ENCODE data around the gene DDX39B.

Gene DDX39B

DNA sequence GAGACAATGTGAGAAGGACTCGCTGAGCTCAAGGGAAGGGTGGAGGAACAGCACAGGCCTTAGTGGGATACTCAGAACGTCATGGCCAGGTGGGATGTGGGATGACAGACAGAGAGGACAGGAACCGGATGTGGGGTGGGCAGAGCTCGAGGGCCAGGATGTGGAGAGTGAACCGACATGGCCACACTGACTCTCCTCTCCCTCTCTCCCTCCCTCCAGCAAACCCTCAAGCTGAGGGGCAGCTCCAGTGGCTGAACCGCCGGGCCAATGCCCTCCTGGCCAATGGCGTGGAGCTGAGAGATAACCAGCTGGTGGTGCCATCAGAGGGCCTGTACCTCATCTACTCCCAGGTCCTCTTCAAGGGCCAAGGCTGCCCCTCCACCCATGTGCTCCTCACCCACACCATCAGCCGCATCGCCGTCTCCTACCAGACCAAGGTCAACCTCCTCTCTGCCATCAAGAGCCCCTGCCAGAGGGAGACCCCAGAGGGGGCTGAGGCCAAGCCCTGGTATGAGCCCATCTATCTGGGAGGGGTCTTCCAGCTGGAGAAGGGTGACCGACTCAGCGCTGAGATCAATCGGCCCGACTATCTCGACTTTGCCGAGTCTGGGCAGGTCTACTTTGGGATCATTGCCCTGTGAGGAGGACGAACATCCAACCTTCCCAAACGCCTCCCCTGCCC lies 35.2 kb upstream of the DDX39B start:
- Histone ChIP-seq H2BK120ac (ENCODE audit: low read depth, low read length) (no peak overlapping the region), H3K4me1 (ENCODE audit: control insufficient read depth, low read depth, low read length) (peaks cover 5% of the 10 kb centered on the region), H3K4ac (ENCODE audit: low read depth, low read length) (no peak overlapping the region), H3K18ac (ENCODE audit: low read length) (no peak overlapping the region), H2BK15ac (replicated peaks; ENCODE audit: low read depth) (no peak overlapping the region), H2AK5ac (ENCODE audit: low read length) (peak overlapping the region; percentile 22), H3K79me1 (ENCODE audit: low read length) (no peaks in the 10 kb centered on the region), H3K36me3 (ENCODE audit: control insufficient read depth, insufficient read depth, low read length) (no peaks in the 10 kb centered on the region), H3K4me2 (ENCODE audit: low read length) (no peak overlapping the region), H3K27me3 (ENCODE audit: insufficient read depth, low read length, poor library complexity) (no peaks in the 10 kb centered on the region), H3K79me2 (ENCODE audit: control insufficient read depth, insufficient read depth, low read length) (no peaks in the 10 kb centered on the region), H3K4me3 (ENCODE audit: low read length) (no peak overlapping the region), H3K9ac (ENCODE audit: low read length) (no peak overlapping the region), H3K27ac (ENCODE audit: low read depth, low read length) (no peak overlapping the region), H4K5ac (ENCODE audit: low read length) (no peak overlapping the region), H2BK5ac (ENCODE audit: low read length) (no peak overlapping the region), H3K23ac (ENCODE audit: low read length) (no peak overlapping the region), H4K8ac (ENCODE audit: low read depth, low read length) (no peak overlapping the region), H3K56ac (ENCODE audit: low read length) (no peak overlapping the region)
- no CpG with 5 or more reads among the region's 19 CpGs for WGBS (ENCODE audit: extremely low coverage, insufficient coverage, low lambda C conversion rate)
- DNase-seq, result no peak

DNA sequence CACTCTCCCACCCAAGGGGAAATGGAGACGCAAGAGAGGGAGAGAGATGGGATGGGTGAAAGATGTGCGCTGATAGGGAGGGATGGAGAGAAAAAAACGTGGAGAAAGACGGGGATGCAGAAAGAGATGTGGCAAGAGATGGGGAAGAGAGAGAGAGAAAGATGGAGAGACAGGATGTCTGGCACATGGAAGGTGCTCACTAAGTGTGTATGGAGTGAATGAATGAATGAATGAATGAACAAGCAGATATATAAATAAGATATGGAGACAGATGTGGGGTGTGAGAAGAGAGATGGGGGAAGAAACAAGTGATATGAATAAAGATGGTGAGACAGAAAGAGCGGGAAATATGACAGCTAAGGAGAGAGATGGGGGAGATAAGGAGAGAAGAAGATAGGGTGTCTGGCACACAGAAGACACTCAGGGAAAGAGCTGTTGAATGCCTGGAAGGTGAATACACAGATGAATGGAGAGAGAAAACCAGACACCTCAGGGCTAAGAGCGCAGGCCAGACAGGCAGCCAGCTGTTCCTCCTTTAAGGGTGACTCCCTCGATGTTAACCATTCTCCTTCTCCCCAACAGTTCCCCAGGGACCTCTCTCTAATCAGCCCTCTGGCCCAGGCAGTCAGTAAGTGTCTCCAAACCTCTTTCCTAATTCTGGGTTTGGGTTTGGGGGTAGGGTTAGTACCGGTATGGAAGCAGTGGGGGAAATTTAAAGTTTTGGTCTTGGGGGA lies 34.3 kb upstream of the DDX39B start:
- Histone ChIP-seq H3K9ac (ENCODE audit: low read length) (no peak overlapping the region), H2BK120ac (ENCODE audit: low read depth, low read length) (no peak overlapping the region), H4K5ac (ENCODE audit: low read length) (no peak overlapping the region), H3K79me1 (ENCODE audit: low read length) (no peaks in the 10 kb centered on the region), H2BK15ac (replicated peaks; ENCODE audit: low read depth) (no peak overlapping the region), H3K4me1 (ENCODE audit: control insufficient read depth, low read depth, low read length) (peaks cover 2% of the 10 kb centered on the region), H3K4ac (ENCODE audit: low read depth, low read length) (no peak overlapping the region), H4K8ac (ENCODE audit: low read depth, low read length) (no peak overlapping the region), H3K27ac (ENCODE audit: low read depth, low read length) (no peak overlapping the region), H3K79me2 (ENCODE audit: control insufficient read depth, insufficient read depth, low read length) (no peaks in the 10 kb centered on the region), H3K23ac (ENCODE audit: low read length) (no peak overlapping the region), H3K4me2 (ENCODE audit: low read length) (no peak overlapping the region), H3K27me3 (ENCODE audit: insufficient read depth, low read length, poor library complexity) (no peaks in the 10 kb centered on the region), H3K18ac (ENCODE audit: low read length) (no peak overlapping the region), H3K56ac (ENCODE audit: low read length) (no peak overlapping the region), H2BK5ac (ENCODE audit: low read length) (no peak overlapping the region), H2AK5ac (ENCODE audit: low read length) (no peak overlapping the region), H3K4me3 (ENCODE audit: low read length) (no peak overlapping the region), H3K36me3 (ENCODE audit: control insufficient read depth, insufficient read depth, low read length) (no peaks in the 10 kb centered on the region)
- 100% methylated on average over 2 of the region's 8 CpGs for WGBS (ENCODE audit: extremely low coverage, insufficient coverage, low lambda C conversion rate)
- DNase-seq, result no peak

DNA sequence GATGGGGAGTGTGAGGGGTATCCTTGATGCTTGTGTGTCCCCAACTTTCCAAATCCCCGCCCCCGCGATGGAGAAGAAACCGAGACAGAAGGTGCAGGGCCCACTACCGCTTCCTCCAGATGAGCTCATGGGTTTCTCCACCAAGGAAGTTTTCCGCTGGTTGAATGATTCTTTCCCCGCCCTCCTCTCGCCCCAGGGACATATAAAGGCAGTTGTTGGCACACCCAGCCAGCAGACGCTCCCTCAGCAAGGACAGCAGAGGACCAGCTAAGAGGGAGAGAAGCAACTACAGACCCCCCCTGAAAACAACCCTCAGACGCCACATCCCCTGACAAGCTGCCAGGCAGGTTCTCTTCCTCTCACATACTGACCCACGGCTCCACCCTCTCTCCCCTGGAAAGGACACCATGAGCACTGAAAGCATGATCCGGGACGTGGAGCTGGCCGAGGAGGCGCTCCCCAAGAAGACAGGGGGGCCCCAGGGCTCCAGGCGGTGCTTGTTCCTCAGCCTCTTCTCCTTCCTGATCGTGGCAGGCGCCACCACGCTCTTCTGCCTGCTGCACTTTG lies 33.6 kb upstream of the DDX39B start, which contains the start of gene TNF:
Gene TNF, plus strand, starts transcription at position 231 of the 567 bp plus-strand sequence. Its CDS starts 177 bp downstream, at position 408.
- no peak within 1 kb of the TSS for H3K4me2 ChIP-seq (ENCODE audit: low read length)
- DNase-seq, result no peak
- no peak within 1 kb of the TSS for H3K27ac ChIP-seq (ENCODE audit: low read depth, low read length)
- no peak within 1 kb of the TSS for H3K23ac ChIP-seq (ENCODE audit: low read length)
- H4K5ac ChIP-seq (ENCODE audit: low read length), result no peak within 1 kb of the TSS
- H3K4me1 ChIP-seq (ENCODE audit: control insufficient read depth, low read depth, low read length), result peaks cover 2% of the 10 kb centered on the region
- H3K36me3 ChIP-seq (ENCODE audit: control insufficient read depth, insufficient read depth, low read length), result no peaks in the 10 kb centered on the region
- H3K4ac ChIP-seq (ENCODE audit: low read depth, low read length), result no peak within 1 kb of the TSS
- H2BK15ac ChIP-seq (replicated peaks; ENCODE audit: low read depth), result no peak within 1 kb of the TSS
- H2AK5ac ChIP-seq (ENCODE audit: low read length), result no peak within 1 kb of the TSS
- H3K18ac ChIP-seq (ENCODE audit: low read length), result no peak within 1 kb of the TSS
- no peaks in the 10 kb centered on the region for H3K27me3 ChIP-seq (ENCODE audit: insufficient read depth, low read length, poor library complexity)
- H3K79me1 ChIP-seq (ENCODE audit: low read length), result no peaks in the 10 kb centered on the region
- no peak within 1 kb of the TSS for H4K8ac ChIP-seq (ENCODE audit: low read depth, low read length)
- H3K79me2 ChIP-seq (ENCODE audit: control insufficient read depth, insufficient read depth, low read length), result no peaks in the 10 kb centered on the region
- no peak within 1 kb of the TSS for H3K4me3 ChIP-seq (ENCODE audit: low read length)
- no peak within 1 kb of the TSS for H3K9ac ChIP-seq (ENCODE audit: low read length)
- H3K56ac ChIP-seq (ENCODE audit: low read length), result no peak within 1 kb of the TSS
- WGBS (ENCODE audit: extremely low coverage, insufficient coverage, low lambda C conversion rate), result no CpG with 5 or more reads among the region's 19 CpGs
- H2BK5ac ChIP-seq (ENCODE audit: low read length), result no peak within 1 kb of the TSS
- H2BK120ac ChIP-seq (ENCODE audit: low read depth, low read length), result no peak within 1 kb of the TSS

- Histone ChIP-seq H2BK15ac (replicated peaks; ENCODE audit: low read depth) (no peak overlapping the region), H3K23ac (ENCODE audit: low read length) (no peak overlapping the region), H2BK5ac (ENCODE audit: low read length) (no peak overlapping the region), H3K36me3 (ENCODE audit: control insufficient read depth, insufficient read depth, low read length) (no peaks in the 10 kb centered on the region), H4K8ac (ENCODE audit: low read depth, low read length) (no peak overlapping the region), H3K4me3 (ENCODE audit: low read length) (no peak overlapping the region), H3K4ac (ENCODE audit: low read depth, low read length) (no peak overlapping the region), H2BK120ac (ENCODE audit: low read depth, low read length) (no peak overlapping the region), H3K4me1 (ENCODE audit: control insufficient read depth, low read depth, low read length) (peaks cover 2% of the 10 kb centered on the region), H3K27ac (ENCODE audit: low read depth, low read length) (no peak overlapping the region), H3K27me3 (ENCODE audit: insufficient read depth, low read length, poor library complexity) (no peaks in the 10 kb centered on the region), H3K79me1 (ENCODE audit: low read length) (no peaks in the 10 kb centered on the region), H3K18ac (ENCODE audit: low read length) (no peak overlapping the region), H3K79me2 (ENCODE audit: control insufficient read depth, insufficient read depth, low read length) (no peaks in the 10 kb centered on the region), H4K5ac (ENCODE audit: low read length) (no peak overlapping the region), H3K4me2 (ENCODE audit: low read length) (no peak overlapping the region), H2AK5ac (ENCODE audit: low read length) (no peak overlapping the region), H3K9ac (ENCODE audit: low read length) (no peak overlapping the region), H3K56ac (ENCODE audit: low read length) (no peak overlapping the region)
- no CpG with 5 or more reads among the region's 14 CpGs for WGBS (ENCODE audit: extremely low coverage, insufficient coverage, low lambda C conversion rate)
- peak; percentile 63 for DNase-seq
Observed at GRCh38 chr6:31574106-31575061, 32.6 kb upstream of the DDX39B start.

DNA sequence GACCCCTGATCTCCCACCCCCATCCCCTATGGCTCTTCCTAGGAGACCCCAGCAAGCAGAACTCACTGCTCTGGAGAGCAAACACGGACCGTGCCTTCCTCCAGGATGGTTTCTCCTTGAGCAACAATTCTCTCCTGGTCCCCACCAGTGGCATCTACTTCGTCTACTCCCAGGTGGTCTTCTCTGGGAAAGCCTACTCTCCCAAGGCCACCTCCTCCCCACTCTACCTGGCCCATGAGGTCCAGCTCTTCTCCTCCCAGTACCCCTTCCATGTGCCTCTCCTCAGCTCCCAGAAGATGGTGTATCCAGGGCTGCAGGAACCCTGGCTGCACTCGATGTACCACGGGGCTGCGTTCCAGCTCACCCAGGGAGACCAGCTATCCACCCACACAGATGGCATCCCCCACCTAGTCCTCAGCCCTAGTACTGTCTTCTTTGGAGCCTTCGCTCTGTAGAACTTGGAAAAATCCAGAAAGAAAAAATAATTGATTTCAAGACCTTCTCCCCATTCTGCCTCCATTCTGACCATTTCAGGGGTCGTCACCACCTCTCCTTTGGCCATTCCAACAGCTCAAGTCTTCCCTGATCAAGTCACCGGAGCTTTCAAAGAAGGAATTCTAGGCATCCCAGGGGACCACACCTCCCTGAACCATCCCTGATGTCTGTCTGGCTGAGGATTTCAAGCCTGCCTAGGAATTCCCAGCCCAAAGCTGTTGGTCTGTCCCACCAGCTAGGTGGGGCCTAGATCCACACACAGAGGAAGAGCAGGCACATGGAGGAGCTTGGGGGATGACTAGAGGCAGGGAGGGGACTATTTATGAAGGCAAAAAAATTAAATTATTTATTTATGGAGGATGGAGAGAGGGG lies 31.7 kb upstream of the DDX39B start:
- Histone ChIP-seq H4K8ac (ENCODE audit: low read depth, low read length) (no peak overlapping the region), H3K36me3 (ENCODE audit: control insufficient read depth, insufficient read depth, low read length) (no peaks in the 10 kb centered on the region), H2AK5ac (ENCODE audit: low read length) (peak overlapping the region; percentile 32), H4K5ac (ENCODE audit: low read length) (no peak overlapping the region), H3K27ac (ENCODE audit: low read depth, low read length) (no peak overlapping the region), H3K56ac (ENCODE audit: low read length) (no peak overlapping the region), H2BK120ac (ENCODE audit: low read depth, low read length) (no peak overlapping the region), H3K18ac (ENCODE audit: low read length) (no peak overlapping the region), H3K4ac (ENCODE audit: low read depth, low read length) (no peak overlapping the region), H3K79me1 (ENCODE audit: low read length) (no peaks in the 10 kb centered on the region), H2BK5ac (ENCODE audit: low read length) (no peak overlapping the region), H3K79me2 (ENCODE audit: control insufficient read depth, insufficient read depth, low read length) (no peaks in the 10 kb centered on the region), H3K9ac (ENCODE audit: low read length) (no peak overlapping the region), H3K4me2 (ENCODE audit: low read length) (no peak overlapping the region), H3K27me3 (ENCODE audit: insufficient read depth, low read length, poor library complexity) (no peaks in the 10 kb centered on the region), H3K4me3 (ENCODE audit: low read length) (no peak overlapping the region), H3K23ac (ENCODE audit: low read length) (no peak overlapping the region), H3K4me1 (ENCODE audit: control insufficient read depth, low read depth, low read length) (peaks cover 2% of the 10 kb centered on the region), H2BK15ac (replicated peaks; ENCODE audit: low read depth) (no peak overlapping the region)
- WGBS (ENCODE audit: extremely low coverage, insufficient coverage, low lambda C conversion rate), result no CpG with 5 or more reads among the region's 9 CpGs
- DNase-seq, result peak; percentile 88
